HEK293 (cell line): Measurements from ENCODE around the gene GEMIN7.

Experiments used
- CTCF ChIP-seq: fragments of 450-650 bp; formaldehyde crosslinking; IDR thresholded peaks from 2 replicates; pipeline ENCODE4 v1.5.1; 2016; ENCODE audit warnings: missing biosample characterization, missing genetic modification characterization
- KLF16 ChIP-seq: fragments of 450-650 bp; formaldehyde crosslinking; IDR thresholded peaks from 2 replicates; pipeline ENCODE4 v1.5.1; 2017; ENCODE audit warnings: missing biosample characterization, missing genetic modification characterization
- KLF8 ChIP-seq: fragments of 450-650 bp; formaldehyde crosslinking; IDR thresholded peaks from 2 replicates; pipeline ENCODE4 v1.5.1; 2016; ENCODE audit warnings: missing biosample characterization, missing genetic modification characterization
- MYNN ChIP-seq: fragments of 450-650 bp; formaldehyde crosslinking; IDR thresholded peaks from 2 replicates; pipeline ENCODE4 v1.5.1; 2016; ENCODE audit warnings: missing biosample characterization, missing genetic modification characterization, borderline replicate concordance
- SP2 ChIP-seq: fragments of 450-650 bp; formaldehyde crosslinking; IDR thresholded peaks from 2 replicates; pipeline ENCODE4 v1.5.1; 2016; ENCODE audit warnings: missing biosample characterization, missing genetic modification characterization
- SP3 ChIP-seq: fragments of 450-650 bp; formaldehyde crosslinking; IDR thresholded peaks from 2 replicates; pipeline ENCODE4 v1.5.1; 2016; ENCODE audit warnings: missing biosample characterization, missing genetic modification characterization
- SP7 ChIP-seq: fragments of 450-650 bp; formaldehyde crosslinking; IDR thresholded peaks from 2 replicates; pipeline ENCODE4 v1.5.1; 2016; ENCODE audit warnings: missing biosample characterization, missing genetic modification characterization
- YY1 ChIP-seq: fragments of 450-650 bp; formaldehyde crosslinking; IDR thresholded peaks from 2 replicates; pipeline ENCODE4 v1.5.1; 2018; ENCODE audit warnings: missing biosample characterization, missing genetic modification characterization
- YY2 ChIP-seq: fragments of 450-650 bp; formaldehyde crosslinking; IDR thresholded peaks from 2 replicates; pipeline ENCODE4 v1.5.1; 2016; ENCODE audit warnings: missing biosample characterization, missing genetic modification characterization
- ZBTB10 ChIP-seq: fragments of 450-650 bp; formaldehyde crosslinking; IDR thresholded peaks from 2 replicates; pipeline ENCODE4 v1.5.1; 2016; ENCODE audit warnings: missing biosample characterization, missing genetic modification characterization
- ZBTB11 ChIP-seq: fragments of 450-650 bp; formaldehyde crosslinking; conservative IDR thresholded peaks from 2 replicates; pipeline ENCODE4 v1.5.1; 2016; ENCODE audit warnings: low read depth, missing biosample characterization, missing genetic modification characterization
- ZBTB17 ChIP-seq: fragments of 450-650 bp; formaldehyde crosslinking; IDR thresholded peaks from 2 replicates; pipeline ENCODE4 v1.5.1; 2016; ENCODE audit warnings: missing biosample characterization, missing genetic modification characterization
- ZBTB8A ChIP-seq: fragments of 450-650 bp; formaldehyde crosslinking; IDR thresholded peaks from 2 replicates; pipeline ENCODE4 v1.5.1; 2016; ENCODE audit warnings: missing biosample characterization, missing genetic modification characterization
- ZEB2 ChIP-seq: fragments of 450-650 bp; formaldehyde crosslinking; IDR thresholded peaks from 2 replicates; pipeline ENCODE4 v1.5.1; 2016; ENCODE audit warnings: missing biosample characterization, missing genetic modification characterization
- ZFP37 ChIP-seq: fragments of 450-650 bp; formaldehyde crosslinking; IDR thresholded peaks from 2 replicates; pipeline ENCODE4 v1.5.1; 2016; ENCODE audit warnings: missing biosample characterization, missing genetic modification characterization
- ZNF114 ChIP-seq: fragments of 450-650 bp; formaldehyde crosslinking; IDR thresholded peaks from 2 replicates; pipeline ENCODE4 v1.5.0; 2017; ENCODE audit warnings: missing biosample characterization, missing genetic modification characterization
- ZNF132 ChIP-seq: fragments of 450-650 bp; formaldehyde crosslinking; IDR thresholded peaks from 2 replicates; pipeline ENCODE4 v1.5.1; 2017; ENCODE audit warnings: missing biosample characterization, missing genetic modification characterization, borderline replicate concordance
- ZNF2 ChIP-seq: fragments of 450-650 bp; formaldehyde crosslinking; IDR thresholded peaks from 2 replicates; pipeline ENCODE4 v1.5.1; 2016; ENCODE audit warnings: missing biosample characterization, missing genetic modification characterization
- ZNF211 ChIP-seq: fragments of 450-650 bp; formaldehyde crosslinking; IDR thresholded peaks from 2 replicates; pipeline ENCODE4 v1.5.1; 2016; ENCODE audit warnings: low read depth, missing biosample characterization, missing genetic modification characterization
- ZNF24 ChIP-seq: fragments of 450-650 bp; formaldehyde crosslinking; IDR thresholded peaks from 2 replicates; pipeline ENCODE4 v1.5.1; 2016; ENCODE audit warnings: missing biosample characterization, missing genetic modification characterization
- ZNF26 ChIP-seq: fragments of 450-650 bp; formaldehyde crosslinking; IDR thresholded peaks from 2 replicates; pipeline ENCODE4 v1.5.1; 2016; ENCODE audit warnings: missing biosample characterization, missing genetic modification characterization
- ZNF394 ChIP-seq: fragments of 450-650 bp; formaldehyde crosslinking; IDR thresholded peaks from 2 replicates; pipeline ENCODE4 v1.5.1; 2016; ENCODE audit warnings: missing biosample characterization, missing genetic modification characterization, mild to moderate bottlenecking, moderate library complexity, borderline replicate concordance
- ZNF426 ChIP-seq: fragments of 450-650 bp; formaldehyde crosslinking; IDR thresholded peaks from 2 replicates; pipeline ENCODE4 v1.5.1; 2017; ENCODE audit warnings: missing biosample characterization, missing genetic modification characterization, mild to moderate bottlenecking, inconsistent platforms, moderate library complexity
- ZNF501 ChIP-seq: fragments of 450-650 bp; formaldehyde crosslinking; IDR thresholded peaks from 2 replicates; pipeline ENCODE4 v1.5.1; 2016; ENCODE audit warnings: missing biosample characterization, missing genetic modification characterization
- ZNF513 ChIP-seq: fragments of 450-650 bp; IDR thresholded peaks from 2 replicates; pipeline ENCODE4 v1.5.1; 2018; ENCODE audit warnings: missing biosample characterization, missing genetic modification characterization
- ZNF580 ChIP-seq: fragments of 450-650 bp; formaldehyde crosslinking; IDR thresholded peaks from 2 replicates; pipeline ENCODE4 v1.5.1; 2016; ENCODE audit warnings: missing biosample characterization, missing genetic modification characterization
- ZNF600 ChIP-seq: fragments of 450-650 bp; formaldehyde crosslinking; IDR thresholded peaks from 2 replicates; pipeline ENCODE4 v1.5.1; 2016; ENCODE audit warnings: missing biosample characterization, missing genetic modification characterization
- ZNF626 ChIP-seq: fragments of 450-650 bp; sonication (Bioruptor Pico); formaldehyde crosslinking; IDR thresholded peaks from 2 replicates; pipeline ENCODE4 v1.5.1; 2018; ENCODE audit warnings: missing biosample characterization, missing genetic modification characterization, inconsistent platforms

The GEMIN7 gene

GRCh38 chr19:45091031-45091923 is 12.2 kb downstream of the GEMIN7 start (continued):
- TF ChIP-seq CTCF (tag by site-specific recombination) (peak; percentile 21; the same call in 1 of the 2 replicates), ZNF600 (tag by site-specific recombination) (0 out of 2 replicates have a peak, but pooled peaks have one; percentile 45), ZNF580 (tag by site-specific recombination) (peak; percentile 84; the same call in 1 of the 2 replicates), ZNF394 (tag by site-specific recombination) (peak; percentile 48), ZEB2 (tag by site-specific recombination) (peak; percentile 68), ZNF626 (no peak), ZNF114 (tag by site-specific recombination) (no peak), SP2 (tag by site-specific recombination) (peak; percentile 62), ZBTB11 (tag by site-specific recombination) (0 out of 2 replicates have a peak, but pooled peaks have one; percentile 14), ZNF26 (tag by site-specific recombination) (no peak), KLF8 (tag by site-specific recombination) (peak; percentile 97), YY1 (tag by site-specific recombination) (peak; percentile 74), ZNF426 (tag by site-specific recombination) (no peak), ZNF24 (tag by site-specific recombination) (peak; percentile 80), ZFP37 (0 out of 2 replicates have a peak, but pooled peaks have one; percentile 3), ZNF211 (no peak), ZBTB17 (tag by site-specific recombination) (peak; percentile 98), YY2 (tag by site-specific recombination) (peak; percentile 76; the same call in 1 of the 2 replicates), ZNF501 (peak; percentile 76), ZBTB8A (no peak; the same call in 1 of the 2 replicates), SP7 (tag by site-specific recombination) (peak; percentile 46), ZNF513 (tag by site-specific recombination) (peak; percentile 10; the same call in 1 of the 2 replicates), ZNF132 (no peak), ZNF2 (peak; percentile 56; the same call in 1 of the 2 replicates), SP3 (tag by site-specific recombination) (peak; percentile 93), ZBTB10 (tag by site-specific recombination) (0 out of 2 replicates have a peak, but pooled peaks have one; percentile 52), MYNN (no peak), KLF16 (tag by site-specific recombination) (peak; percentile 96)
